Vagina (tissue), 2 donors: ENCODE results near the gene TOMM7.
A peak's percentile ranks its signal among the peaks of the same experiment; 100 is the strongest.

Source experiments
- CTCF ChIP-seq, 3 experiments: fragments of 450-650 bp in 2 of 3; fragments of 200-600 bp in 1 of 3; sonication (generic) in 1 of 3; IDR thresholded peaks; one replicate each; pipeline ENCODE4 v1.5.1; 2017 to 2019; ENCODE audit warnings: antibody characterized with exemption in 3 of 3, mild to moderate bottlenecking in 2 of 3, moderate library complexity in 2 of 3
- POLR2A ChIP-seq, 2 donors: fragments of 450-650 bp; IDR thresholded peaks; one replicate each; pipeline ENCODE4 v1.6.1; 2017; ENCODE audit warnings: antibody characterized with exemption in 2 of 2, mild to moderate bottlenecking in 2 of 2, moderate library complexity in 2 of 2
- POLR2AphosphoS5 ChIP-seq, 2 donors: sonication (generic); formaldehyde crosslinking; IDR thresholded peaks; one replicate each; pipeline ENCODE4 v1.9.0; 2017; ENCODE audit warnings: antibody characterized with exemption in 2 of 2, mild to moderate bottlenecking in 2 of 2, low read depth in 1 of 2; ENCODE audit not compliant: insufficient read depth in 1 of 2

- TF ChIP-seq POLR2AphosphoS5 (IDR thresholded peaks at IDR 0.05; ENCODE audit: insufficient read depth in 1 of 2, low read depth in 1 of 2) (peak; percentile 16 to 95), POLR2A (IDR thresholded peaks at IDR 0.05) (no peak), CTCF (IDR thresholded peaks at IDR 0.05) (peak in 2 of 3 experiments; percentile 17 to 35)
Measured at GRCh38 chr7:22854158-22855048, 31.8 kb upstream of the TOMM7 start.
